Cardiac muscle cell (in vitro differentiated cells and primary cell): ENCODE measurements around the gene ABO. TPM values are rescaled to one million over a fixed set of nuclear protein-coding genes. Genes with fewer than 3 reads are reported as not detected.

Experiments used
- DNase-seq, 2 donors: peaks; one replicate each; pipeline versions ENCODE4 v3.0.0 to v3.0.0-alpha.2; 2010 to 2017; ENCODE audit warnings: low read depth in 1 of 2, low spot score in 1 of 2
- H3K27ac ChIP-seq: fragments of 200-600 bp; sonication (generic); 2 replicates; pipeline ENCODE4 v1.5.1; 2016
- H3K27me3 ChIP-seq: fragments of 200-600 bp; sonication (generic); 2 replicates; pipeline ENCODE4 v1.6.0; 2016; ENCODE audit warnings: control low read depth
- H3K36me3 ChIP-seq: fragments of 200-600 bp; sonication (generic); 2 replicates; pipeline ENCODE4 v1.5.1; 2016; ENCODE audit warnings: control low read depth
- H3K4me1 ChIP-seq: fragments of 200-600 bp; sonication (generic); 2 replicates; pipeline ENCODE4 v1.8.1; 2017; ENCODE audit warnings: low read depth, mild to moderate bottlenecking, mixed run types
- H3K4me3 ChIP-seq: fragments of 200-600 bp; sonication (generic); 2 replicates; pipeline ENCODE4 v1.5.1; 2016; ENCODE audit warnings: mild to moderate bottlenecking
- H3K9me3 ChIP-seq: fragments of 200-600 bp; sonication (generic); 2 replicates; pipeline ENCODE4 v1.5.1; 2017; ENCODE audit warnings: low read depth, mild to moderate bottlenecking, control low read depth
- CTCF ChIP-seq: IDR thresholded peaks from 2 replicates; pipeline ENCODE4 v1.5.1; 2012; ENCODE audit warnings: low read depth, mild to moderate bottlenecking, low read length
- polyA plus RNA-seq: library from polyadenylated mRNA; unstranded; fragments of >200 nt; fragmentation: Nextera tagmentation; extraction: Ambion mirVana; gene quantifications from 2 replicates; pipeline ENCODE4 v1.2.1, GENCODE V29; 2016
- total RNA-seq: library from RNA; depleted of rRNA; stranded (reverse); fragments of >200 nt; gene quantifications from 2 replicates; pipeline ENCODE4 v1.2.3, GENCODE V29; 2016

Gene ABO
- total RNA-seq (0.04 and 0.30 TPM in 2 replicates), polyA plus RNA-seq (0.12 TPM in 1 of 2 replicates, not detected in the other)

- H3K9me3 ChIP-seq: no peaks in the 10 kb centered on the region
- no peak within 1 kb of the TSS for H3K27ac ChIP-seq
- H3K4me1 ChIP-seq: no peaks in the 10 kb centered on the region
- H3K36me3 ChIP-seq: no peaks in the 10 kb centered on the region
- no peak for TF ChIP-seq CTCF
- H3K27me3 ChIP-seq: peaks cover 69% of the 10 kb centered on the region
- DNase-seq: peak in 1 of 2 donors; percentile 30
- peak within 1 kb of the TSS; percentile 24 for H3K4me3 ChIP-seq
Observed at GRCh38 chr9:133275105-133276000, at the start of gene ABO. ABO (minus strand) TSS chr9:133275201.

GRCh38 chr9:133323991-133324703 is 49.1 kb upstream of the ABO start:
- Histone ChIP-seq H3K36me3 (no peaks in the 10 kb centered on the region), H3K27me3 (no peaks in the 10 kb centered on the region), H3K27ac (no peak overlapping the region), H3K9me3 (no peaks in the 10 kb centered on the region), H3K4me3 (no peak overlapping the region), H3K4me1 (no peaks in the 10 kb centered on the region)
- DNase-seq: no peak
- no peak for TF ChIP-seq CTCF

DNA sequence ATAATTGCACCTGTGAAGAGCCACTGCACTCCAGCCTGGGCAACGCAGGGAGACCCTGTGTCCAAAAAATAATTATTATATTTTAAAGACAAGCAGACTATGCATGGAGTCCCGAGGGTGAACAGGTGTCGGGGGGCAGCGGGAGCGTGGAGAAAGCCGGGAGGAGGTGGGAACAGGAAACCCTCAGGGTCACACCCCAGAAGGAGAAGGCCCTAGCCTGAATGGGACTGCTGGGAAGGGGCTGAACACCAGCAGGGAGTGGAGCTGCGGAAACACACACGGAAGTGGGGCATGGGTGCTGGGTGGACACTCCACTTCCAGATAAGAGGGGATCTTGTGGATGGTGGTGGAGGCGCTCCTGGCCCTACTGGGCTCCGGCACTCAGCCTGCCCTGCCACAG is 48.2 kb upstream of the ABO start:
- TF ChIP-seq CTCF: no peak
- no peak overlapping the region for H3K27ac ChIP-seq
- no peaks in the 10 kb centered on the region for H3K9me3 ChIP-seq
- H3K4me1 ChIP-seq: no peaks in the 10 kb centered on the region
- no peak overlapping the region for H3K4me3 ChIP-seq
- DNase-seq: no peak
- no peaks in the 10 kb centered on the region for H3K27me3 ChIP-seq
- no peaks in the 10 kb centered on the region for H3K36me3 ChIP-seq

DNA sequence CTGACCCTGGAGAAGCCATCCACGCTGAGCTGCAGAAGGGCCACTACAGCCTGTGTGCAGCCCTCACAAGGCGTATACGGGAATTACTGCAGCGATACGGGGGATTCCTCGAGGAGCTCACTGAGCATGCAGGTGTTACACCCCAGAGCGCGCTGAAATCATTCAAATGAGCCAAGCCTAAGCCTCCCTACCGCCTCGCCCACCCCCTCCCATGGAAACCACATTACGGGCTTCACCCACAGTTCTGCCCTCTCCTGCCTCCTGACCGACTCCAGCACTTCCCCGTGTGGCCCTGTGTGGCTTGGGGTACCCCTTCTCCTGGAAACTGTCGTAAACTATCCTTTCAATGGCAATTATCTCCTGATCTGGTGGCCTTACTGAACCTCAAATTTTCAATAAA is 47.7 kb upstream of the ABO start:
- Histone ChIP-seq H3K27me3 (no peaks in the 10 kb centered on the region), H3K4me1 (no peaks in the 10 kb centered on the region), H3K4me3 (no peak overlapping the region), H3K27ac (no peak overlapping the region), H3K36me3 (no peaks in the 10 kb centered on the region), H3K9me3 (no peaks in the 10 kb centered on the region)
- TF ChIP-seq CTCF: no peak
- no peak for DNase-seq

- Histone ChIP-seq H3K27ac (no peak overlapping the region), H3K27me3 (no peaks in the 10 kb centered on the region), H3K4me3 (no peak overlapping the region), H3K4me1 (no peaks in the 10 kb centered on the region), H3K36me3 (no peaks in the 10 kb centered on the region), H3K9me3 (no peaks in the 10 kb centered on the region)
- DNase-seq: no peak
- TF ChIP-seq CTCF: no peak
Observed at GRCh38 chr9:133321411-133321935, 46.5 kb upstream of the ABO start.
